WTC11 (cell line): ENCODE results near the gene ZNF385A. TPM values are rescaled to one million over a fixed set of nuclear protein-coding genes. Genes with fewer than 3 reads are reported as not detected.
A peak's percentile ranks its signal among the peaks of the same experiment; 100 is the strongest.

ENCODE experiments used
- ATAC-seq: fragments of 200-7000 bp; cut with Tn5 transposase; 2 replicates; pipeline ENCODE4 v1.10.0; 2021; ENCODE audit warnings: mild to moderate bottlenecking, moderate library complexity
- CTCF ChIA-PET: fragments of 300-600 bp; sonication (Branson Sonifier 250); formaldehyde crosslinking; loops from one replicate; lab custom pipeline; 2021; ENCODE audit warnings: antibody characterized with exemption; lab: Charles Lee
- POLR2A ChIA-PET: fragments of 350-600 bp; sonication (Branson Sonifier 250); formaldehyde crosslinking; loops from one replicate; lab custom pipeline; 2021; ENCODE audit warnings: antibody characterized with exemption; lab: Charles Lee
- DNase-seq: peaks from one replicate; pipeline ENCODE4 v3.0.0; 2021; ENCODE audit warnings: low spot score
- H3K27ac Mint-ChIP-seq: 2 replicates; pipeline ENCODE4 v1.8.0; 2021; ENCODE audit warnings: mixed read lengths
- H3K27me3 Mint-ChIP-seq: 2 replicates; pipeline ENCODE4 v1.8.0; 2021; ENCODE audit warnings: low read depth, mild to moderate bottlenecking, moderate library complexity, mixed read lengths
- H3K36me3 Mint-ChIP-seq: 2 replicates; pipeline ENCODE4 v1.8.0; 2021; ENCODE audit warnings: mixed read lengths
- H3K4me1 Mint-ChIP-seq: 2 replicates; pipeline ENCODE4 v1.8.0; 2022; ENCODE audit warnings: mixed read lengths
- H3K4me3 Mint-ChIP-seq: 2 replicates; pipeline ENCODE4 v1.8.0; 2021; ENCODE audit warnings: mild to moderate bottlenecking, moderate library complexity, mixed read lengths
- H3K9me3 Mint-ChIP-seq: 2 replicates; pipeline ENCODE4 v1.8.0; 2021; ENCODE audit warnings: mixed read lengths
- ATF1 ChIP-seq: sonication (generic); formaldehyde crosslinking; IDR thresholded peaks from 2 replicates; pipeline ENCODE4 v1.8.1; 2023; ENCODE audit warnings: mild to moderate bottlenecking, moderate library complexity, missing genetic modification reagents
- ETV6 ChIP-seq: sonication (generic); formaldehyde crosslinking; IDR thresholded peaks from 2 replicates; pipeline ENCODE4 v1.8.1; 2022; ENCODE audit warnings: mild to moderate bottlenecking, missing genetic modification reagents
- FOXK1 ChIP-seq: sonication (generic); formaldehyde crosslinking; IDR thresholded peaks from 2 replicates; pipeline ENCODE4 v1.8.0; 2022; ENCODE audit warnings: mild to moderate bottlenecking, moderate library complexity, missing genetic modification reagents
- GABPB1 ChIP-seq: sonication (generic); formaldehyde crosslinking; IDR thresholded peaks from 2 replicates; pipeline ENCODE4 v1.8.1; 2023; ENCODE audit warnings: mild to moderate bottlenecking, missing genetic modification reagents
- HMGA2 ChIP-seq: fragments of 250-450 bp; sonication (Bioruptor Pico); IDR thresholded peaks from 2 replicates; pipeline ENCODE4 v1.4.0; 2021; ENCODE audit warnings: mild to moderate bottlenecking, moderate library complexity
- JUN ChIP-seq: sonication (generic); formaldehyde crosslinking; IDR thresholded peaks from 2 replicates; pipeline ENCODE4 v1.8.0; 2023; ENCODE audit warnings: mild to moderate bottlenecking, missing genetic modification reagents
- MXD4 ChIP-seq: fragments of 250-450 bp; sonication (Bioruptor Pico); IDR thresholded peaks from 2 replicates; pipeline ENCODE4 v1.8.0; 2021; ENCODE audit warnings: mild to moderate bottlenecking, moderate library complexity, borderline replicate concordance
- PRRX2 ChIP-seq: fragments of 250-450 bp; sonication (Bioruptor Pico); IDR thresholded peaks from 2 replicates; pipeline ENCODE4 v1.8.0; 2021; ENCODE audit warnings: mild to moderate bottlenecking
- SMAD4 ChIP-seq: sonication (generic); formaldehyde crosslinking; IDR thresholded peaks from 2 replicates; pipeline ENCODE4 v1.8.0; 2022; ENCODE audit warnings: mild to moderate bottlenecking, missing genetic modification reagents
- TEAD1 ChIP-seq: sonication (generic); formaldehyde crosslinking; IDR thresholded peaks from 2 replicates; pipeline ENCODE4 v1.8.0; 2022; ENCODE audit warnings: mild to moderate bottlenecking, missing genetic modification reagents
- TEAD4 ChIP-seq: sonication (generic); formaldehyde crosslinking; IDR thresholded peaks from 2 replicates; pipeline ENCODE4 v1.8.0; 2022; ENCODE audit warnings: mild to moderate bottlenecking, missing genetic modification reagents
- ZNF416 ChIP-seq: fragments of 250-450 bp; sonication (Bioruptor Pico); IDR thresholded peaks from 2 replicates; pipeline ENCODE4 v1.9.0; 2021; ENCODE audit warnings: mild to moderate bottlenecking, inconsistent platforms
- ZNF423 ChIP-seq: fragments of 250-450 bp; sonication (Bioruptor Pico); IDR thresholded peaks from 2 replicates; pipeline ENCODE4 v2.1.2; 2022; ENCODE audit warnings: mild to moderate bottlenecking, moderate library complexity
- total RNA-seq: library from RNA; stranded (reverse); gene quantifications from 3 replicates; pipeline ENCODE4 v1.2.3, GENCODE V29; 2021
- TF ChIP-seq, protein P1 (sequence below): sonication (generic); formaldehyde crosslinking; IDR thresholded peaks from 2 replicates; pipeline ENCODE4 v1.8.0; 2022; ENCODE audit warnings: mild to moderate bottlenecking, missing genetic modification reagents
- TF ChIP-seq, protein P2 (sequence below): sonication (generic); formaldehyde crosslinking; IDR thresholded peaks from 2 replicates; pipeline ENCODE4 v1.8.0; 2022; ENCODE audit warnings: mild to moderate bottlenecking, missing genetic modification reagents
- TF ChIP-seq, protein P3 (sequence below): sonication (generic); formaldehyde crosslinking; IDR thresholded peaks from 2 replicates; pipeline ENCODE4 v1.8.1; 2023; ENCODE audit warnings: mild to moderate bottlenecking, missing genetic modification reagents, moderate library complexity
- TF ChIP-seq, protein P4 (sequence below): sonication (generic); formaldehyde crosslinking; IDR thresholded peaks from 2 replicates; pipeline ENCODE4 v1.8.1; 2023; ENCODE audit warnings: mild to moderate bottlenecking, missing genetic modification reagents
- TF ChIP-seq, protein P5 (sequence below): sonication (generic); formaldehyde crosslinking; IDR thresholded peaks from 2 replicates; pipeline ENCODE4 v1.8.1; 2022; ENCODE audit warnings: missing genetic modification reagents, borderline replicate concordance
- TF ChIP-seq, protein P6 (sequence below): sonication (generic); formaldehyde crosslinking; IDR thresholded peaks from 2 replicates; pipeline ENCODE4 v1.8.0; 2022; ENCODE audit warnings: mild to moderate bottlenecking, missing genetic modification reagents

ZNF385A gene
- total RNA-seq, 1 experiment from 2014 or later = 23.5 TPM

DNA sequence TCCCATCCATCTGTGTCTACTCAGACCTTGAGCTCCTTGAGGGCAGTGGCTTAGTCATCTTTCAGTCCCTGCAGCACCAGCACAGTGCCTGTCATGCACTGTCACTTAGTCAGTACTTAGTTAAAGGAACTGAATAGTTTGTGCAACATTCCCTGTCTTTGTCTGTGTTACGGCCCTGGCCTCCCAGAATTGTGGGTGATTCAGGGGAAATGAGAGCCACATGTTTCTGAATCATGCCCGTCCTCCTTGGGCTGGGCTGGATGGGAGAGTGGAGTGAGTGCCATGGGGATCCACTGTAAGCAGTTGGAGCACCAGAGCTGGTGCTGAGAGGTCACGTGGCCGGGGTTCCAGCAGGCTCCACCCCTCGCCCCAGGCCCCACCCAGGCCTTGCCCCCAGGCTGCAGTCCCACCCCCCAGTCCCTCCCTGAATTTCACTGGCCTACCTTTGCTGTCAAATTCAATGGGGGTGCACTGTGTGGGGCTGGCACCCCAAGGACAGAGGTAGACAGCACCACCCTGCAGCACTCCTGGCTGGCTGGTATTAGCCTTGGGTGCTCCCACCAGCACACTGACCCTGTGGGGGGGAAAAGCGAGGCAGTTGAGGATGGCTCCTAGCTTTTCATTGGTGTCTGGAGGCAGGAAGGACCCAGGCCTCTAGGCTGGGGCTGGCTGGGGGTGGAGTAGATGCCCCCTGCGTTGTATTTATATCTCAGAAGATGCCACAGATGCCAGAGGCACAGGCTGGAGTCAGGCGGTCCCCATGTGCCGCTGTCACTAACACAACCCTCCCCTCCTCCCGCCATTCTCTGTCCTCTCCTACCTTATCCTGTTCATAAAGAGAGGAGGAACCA is 27.1 kb upstream of the ZNF385A start (continued):
- TF ChIP-seq, protein P1, sequence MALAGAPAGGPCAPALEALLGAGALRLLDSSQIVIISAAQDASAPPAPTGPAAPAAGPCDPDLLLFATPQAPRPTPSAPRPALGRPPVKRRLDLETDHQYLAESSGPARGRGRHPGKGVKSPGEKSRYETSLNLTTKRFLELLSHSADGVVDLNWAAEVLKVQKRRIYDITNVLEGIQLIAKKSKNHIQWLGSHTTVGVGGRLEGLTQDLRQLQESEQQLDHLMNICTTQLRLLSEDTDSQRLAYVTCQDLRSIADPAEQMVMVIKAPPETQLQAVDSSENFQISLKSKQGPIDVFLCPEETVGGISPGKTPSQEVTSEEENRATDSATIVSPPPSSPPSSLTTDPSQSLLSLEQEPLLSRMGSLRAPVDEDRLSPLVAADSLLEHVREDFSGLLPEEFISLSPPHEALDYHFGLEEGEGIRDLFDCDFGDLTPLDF (CRISPR knock-in tag) = no peak
- TF ChIP-seq HMGA2 (no peak), PRRX2 (CRISPR knock-in tag) (no peak)
- TF ChIP-seq, protein P2, sequence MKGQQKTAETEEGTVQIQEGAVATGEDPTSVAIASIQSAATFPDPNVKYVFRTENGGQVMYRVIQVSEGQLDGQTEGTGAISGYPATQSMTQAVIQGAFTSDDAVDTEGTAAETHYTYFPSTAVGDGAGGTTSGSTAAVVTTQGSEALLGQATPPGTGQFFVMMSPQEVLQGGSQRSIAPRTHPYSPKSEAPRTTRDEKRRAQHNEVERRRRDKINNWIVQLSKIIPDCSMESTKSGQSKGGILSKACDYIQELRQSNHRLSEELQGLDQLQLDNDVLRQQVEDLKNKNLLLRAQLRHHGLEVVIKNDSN (CRISPR knock-in tag) = peak; percentile 86
- TF ChIP-seq, protein P3, sequence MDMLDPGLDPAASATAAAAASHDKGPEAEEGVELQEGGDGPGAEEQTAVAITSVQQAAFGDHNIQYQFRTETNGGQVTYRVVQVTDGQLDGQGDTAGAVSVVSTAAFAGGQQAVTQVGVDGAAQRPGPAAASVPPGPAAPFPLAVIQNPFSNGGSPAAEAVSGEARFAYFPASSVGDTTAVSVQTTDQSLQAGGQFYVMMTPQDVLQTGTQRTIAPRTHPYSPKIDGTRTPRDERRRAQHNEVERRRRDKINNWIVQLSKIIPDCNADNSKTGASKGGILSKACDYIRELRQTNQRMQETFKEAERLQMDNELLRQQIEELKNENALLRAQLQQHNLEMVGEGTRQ (CRISPR knock-in tag) = peak; percentile 91

DNA sequence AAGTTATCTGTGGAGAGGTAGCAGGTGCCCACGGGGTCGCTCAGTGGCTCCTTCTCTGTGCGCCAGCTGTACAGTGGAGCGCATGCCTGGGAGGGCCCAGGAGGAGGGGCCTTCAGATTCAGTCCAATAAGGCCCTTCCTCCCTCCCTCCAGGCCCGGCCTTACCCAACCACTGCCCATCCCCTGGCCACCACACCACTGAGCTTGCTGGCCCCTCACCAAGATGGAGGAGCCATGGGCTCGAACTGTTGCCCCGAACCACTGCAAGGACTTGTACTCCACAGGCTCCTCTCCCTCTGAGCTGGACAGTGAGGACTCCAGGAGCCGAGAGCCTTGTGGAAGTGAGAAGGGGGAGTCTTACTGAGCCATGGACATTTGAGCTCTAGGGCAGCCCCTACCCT is 24.7 kb upstream of the ZNF385A start:
- CTCF ChIA-PET = interaction anchor here (2.6 to 6.5 kb wide), 2 partner anchors 10 to 30 kb away, joined by 6 to 78 read pairs; no protein-coding TSS in a partner anchor
- Mint-ChIP-seq H3K36me3 (peaks cover 10% of the 10 kb centered on the region), H3K9me3 (no peaks in the 10 kb centered on the region), H3K27ac (no peak overlapping the region), H3K4me1 (peaks cover 17% of the 10 kb centered on the region), H3K4me3 (no peak overlapping the region), H3K27me3 (no peaks in the 10 kb centered on the region)
- no peak for DNase-seq
- TF ChIP-seq, protein P1 (CRISPR knock-in tag) = no peak
- TF ChIP-seq ETV6 (CRISPR knock-in tag) (no peak), JUN (no peak), TEAD1 (CRISPR knock-in tag) (no peak), ATF1 (no peak), ZNF416 (CRISPR knock-in tag) (no peak), TEAD4 (CRISPR knock-in tag) (no peak), SMAD4 (CRISPR knock-in tag) (no peak), MXD4 (no peak), GABPB1 (CRISPR knock-in tag) (no peak), ZNF423 (CRISPR knock-in tag) (no peak), FOXK1 (CRISPR knock-in tag) (no peak)
- TF ChIP-seq, protein P4, sequence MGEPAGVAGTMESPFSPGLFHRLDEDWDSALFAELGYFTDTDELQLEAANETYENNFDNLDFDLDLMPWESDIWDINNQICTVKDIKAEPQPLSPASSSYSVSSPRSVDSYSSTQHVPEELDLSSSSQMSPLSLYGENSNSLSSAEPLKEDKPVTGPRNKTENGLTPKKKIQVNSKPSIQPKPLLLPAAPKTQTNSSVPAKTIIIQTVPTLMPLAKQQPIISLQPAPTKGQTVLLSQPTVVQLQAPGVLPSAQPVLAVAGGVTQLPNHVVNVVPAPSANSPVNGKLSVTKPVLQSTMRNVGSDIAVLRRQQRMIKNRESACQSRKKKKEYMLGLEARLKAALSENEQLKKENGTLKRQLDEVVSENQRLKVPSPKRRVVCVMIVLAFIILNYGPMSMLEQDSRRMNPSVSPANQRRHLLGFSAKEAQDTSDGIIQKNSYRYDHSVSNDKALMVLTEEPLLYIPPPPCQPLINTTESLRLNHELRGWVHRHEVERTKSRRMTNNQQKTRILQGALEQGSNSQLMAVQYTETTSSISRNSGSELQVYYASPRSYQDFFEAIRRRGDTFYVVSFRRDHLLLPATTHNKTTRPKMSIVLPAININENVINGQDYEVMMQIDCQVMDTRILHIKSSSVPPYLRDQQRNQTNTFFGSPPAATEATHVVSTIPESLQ = no peak
- TF ChIP-seq, protein P5, sequence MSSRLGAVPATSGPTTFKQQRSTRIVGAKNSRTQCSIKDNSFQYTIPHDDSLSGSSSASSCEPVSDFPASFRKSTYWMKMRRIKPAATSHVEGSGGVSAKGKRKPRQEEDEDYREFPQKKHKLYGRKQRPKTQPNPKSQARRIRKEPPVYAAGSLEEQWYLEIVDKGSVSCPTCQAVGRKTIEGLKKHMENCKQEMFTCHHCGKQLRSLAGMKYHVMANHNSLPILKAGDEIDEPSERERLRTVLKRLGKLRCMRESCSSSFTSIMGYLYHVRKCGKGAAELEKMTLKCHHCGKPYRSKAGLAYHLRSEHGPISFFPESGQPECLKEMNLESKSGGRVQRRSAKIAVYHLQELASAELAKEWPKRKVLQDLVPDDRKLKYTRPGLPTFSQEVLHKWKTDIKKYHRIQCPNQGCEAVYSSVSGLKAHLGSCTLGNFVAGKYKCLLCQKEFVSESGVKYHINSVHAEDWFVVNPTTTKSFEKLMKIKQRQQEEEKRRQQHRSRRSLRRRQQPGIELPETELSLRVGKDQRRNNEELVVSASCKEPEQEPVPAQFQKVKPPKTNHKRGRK (CRISPR knock-in tag) = no peak
- TF ChIP-seq, protein P6, sequence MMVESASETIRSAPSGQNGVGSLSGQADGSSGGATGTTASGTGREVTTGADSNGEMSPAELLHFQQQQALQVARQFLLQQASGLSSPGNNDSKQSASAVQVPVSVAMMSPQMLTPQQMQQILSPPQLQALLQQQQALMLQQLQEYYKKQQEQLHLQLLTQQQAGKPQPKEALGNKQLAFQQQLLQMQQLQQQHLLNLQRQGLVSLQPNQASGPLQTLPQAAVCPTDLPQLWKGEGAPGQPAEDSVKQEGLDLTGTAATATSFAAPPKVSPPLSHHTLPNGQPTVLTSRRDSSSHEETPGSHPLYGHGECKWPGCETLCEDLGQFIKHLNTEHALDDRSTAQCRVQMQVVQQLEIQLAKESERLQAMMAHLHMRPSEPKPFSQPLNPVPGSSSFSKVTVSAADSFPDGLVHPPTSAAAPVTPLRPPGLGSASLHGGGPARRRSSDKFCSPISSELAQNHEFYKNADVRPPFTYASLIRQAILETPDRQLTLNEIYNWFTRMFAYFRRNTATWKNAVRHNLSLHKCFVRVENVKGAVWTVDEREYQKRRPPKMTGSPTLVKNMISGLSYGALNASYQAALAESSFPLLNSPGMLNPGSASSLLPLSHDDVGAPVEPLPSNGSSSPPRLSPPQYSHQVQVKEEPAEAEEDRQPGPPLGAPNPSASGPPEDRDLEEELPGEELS (CRISPR knock-in tag) = no peak
- POLR2A ChIA-PET = no interaction called here
- ATAC-seq = no peak
